Endodermal cell (in vitro differentiated cells): ENCODE data around the gene BCKDHB. TPM values are rescaled to one million over a fixed set of nuclear protein-coding genes. Genes with fewer than 3 reads are reported as not detected.
"Not testable (repeated sequence)": the region's sequence is repeated elsewhere in the genome, so short reads cannot be mapped to it uniquely, and the experiment has no call there.

Experiments
- DNase-seq: peaks from one replicate; pipeline ENCODE4 v3.0.0-alpha.2; 2017
- H3K27ac ChIP-seq: 2 replicates; pipeline ENCODE4 v1.5.1; 2013; ENCODE audit warnings: mild to moderate bottlenecking, low read depth, low read length, moderate library complexity
- H3K27me3 ChIP-seq: 2 replicates; pipeline ENCODE4 v1.6.1; 2013; ENCODE audit warnings: mild to moderate bottlenecking, low read length, moderate library complexity; ENCODE audit not compliant: insufficient read depth, control insufficient read depth, poor library complexity, severe bottlenecking
- H3K36me3 ChIP-seq: 2 replicates; pipeline ENCODE4 v1.7.0; 2013; ENCODE audit warnings: mild to moderate bottlenecking, low read length, moderate library complexity; ENCODE audit not compliant: control insufficient read depth, insufficient read depth
- H3K4me1 ChIP-seq: one replicate; pipeline ENCODE4 v1.7.0; 2013; ENCODE audit warnings: low read length; ENCODE audit not compliant: control insufficient read depth, insufficient read depth
- H3K4me3 ChIP-seq: 2 replicates; pipeline ENCODE4 v1.5.1; 2013; ENCODE audit warnings: mild to moderate bottlenecking, low read length, moderate library complexity
- H3K9ac ChIP-seq: 2 replicates; pipeline ENCODE4 v1.6.1; 2013; ENCODE audit warnings: mild to moderate bottlenecking, low read length, moderate library complexity; ENCODE audit not compliant: poor library complexity, severe bottlenecking; ENCODE audit errors: extremely low read depth
- H3K9me3 ChIP-seq: 2 replicates; pipeline ENCODE4 v1.6.1; 2013; ENCODE audit warnings: mild to moderate bottlenecking, low read length, moderate library complexity; ENCODE audit not compliant: control insufficient read depth
- H3K27ac Mint-ChIP-seq: 2 replicates; pipeline ENCODE4 v1.8.0; 2020; ENCODE audit warnings: mixed read lengths
- H3K27me3 Mint-ChIP-seq: 2 replicates; pipeline ENCODE4 v1.8.0; 2021; ENCODE audit warnings: mild to moderate bottlenecking, mixed read lengths; ENCODE audit not compliant: insufficient read depth
- H3K36me3 Mint-ChIP-seq: 2 replicates; pipeline ENCODE4 v1.8.0; 2020; ENCODE audit warnings: low read depth, mixed read lengths
- H3K4me1 Mint-ChIP-seq: 2 replicates; pipeline ENCODE4 v1.8.0; 2020; ENCODE audit warnings: mixed read lengths
- H3K4me3 Mint-ChIP-seq: 2 replicates; pipeline ENCODE4 v1.8.0; 2020; ENCODE audit warnings: mild to moderate bottlenecking, moderate library complexity, mixed read lengths
- H3K9me3 Mint-ChIP-seq: 2 replicates; pipeline ENCODE4 v1.8.0; 2020; ENCODE audit warnings: mild to moderate bottlenecking, mixed read lengths
- WGBS, 2 experiments: methylation state at CpG; one replicate each; pipeline versions ENCODE4 v1.1.5 to v1.1.7; 2013; ENCODE audit warnings: missing lambda C conversion rate in 2 of 2, mixed read lengths in 1 of 2; ENCODE audit not compliant: insufficient coverage in 1 of 2, insufficient read length in 1 of 2; 5-methylcytosine and 5-hydroxymethylcytosine counted together
- total RNA-seq, 2 donors: library from RNA; stranded (reverse); fragmentation: NEBNext Ultra II Directional in 1 of 2; extraction: Animal tissue kit (Norgen Biotek cat#: 25700) in 1 of 2; gene quantifications; 2 replicates in 1 of 2; 3 replicates in 1 of 2; pipeline ENCODE4 v1.2.1, GENCODE V29; 2021
- TF ChIP-seq, protein P1 (sequence below): fragments of 200-600 bp; sonication (generic); conservative IDR thresholded peaks from 2 replicates; pipeline ENCODE4 v1.5.0; 2021; ENCODE audit warnings: antibody characterized with exemption, mild to moderate bottlenecking

The BCKDHB gene
- total RNA-seq, 2 donors from 2014 or later, result 35.1 to 36.4 TPM

DNA sequence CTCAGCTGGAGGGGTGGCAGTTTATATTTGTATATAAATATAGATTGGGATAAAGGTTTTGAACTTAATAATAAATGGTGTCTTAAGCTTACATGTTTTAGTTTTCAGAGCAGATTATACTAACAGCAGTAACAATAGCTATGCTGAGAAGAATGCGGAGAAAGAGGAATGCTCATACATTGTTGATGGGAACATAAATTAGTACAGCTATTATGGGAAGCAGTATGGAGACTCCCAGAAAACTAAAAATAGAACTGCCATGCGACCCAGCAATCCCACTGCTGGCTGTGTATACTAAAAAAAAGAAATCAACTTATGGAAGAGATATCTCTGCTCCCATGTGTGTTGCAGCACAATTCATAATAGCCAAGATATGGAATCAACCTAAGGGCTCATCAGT lies 127.9 kb downstream of the BCKDHB start:
- H3K9ac ChIP-seq, result no peak overlapping the region
- no peak for DNase-seq
- H3K27ac ChIP-seq, result no peak overlapping the region
- H3K36me3 Mint-ChIP-seq, result peaks cover 14% of the 10 kb centered on the region
- H3K27me3 Mint-ChIP-seq, result no peaks in the 10 kb centered on the region
- H3K9me3 Mint-ChIP-seq, result peaks cover 14% of the 10 kb centered on the region
- peaks cover 8% of the 10 kb centered on the region for H3K4me1 Mint-ChIP-seq
- no peaks in the 10 kb centered on the region for H3K27me3 ChIP-seq
- H3K4me3 ChIP-seq, result no peak overlapping the region
- H3K36me3 ChIP-seq, result peaks cover 3% of the 10 kb centered on the region
- no peak overlapping the region for H3K4me3 Mint-ChIP-seq
- no peaks in the 10 kb centered on the region for H3K9me3 ChIP-seq
- WGBS, 2 experiments, result 90 to 93% methylated on average over 1 to 2 of the region's 2 CpGs
- TF ChIP-seq, protein P1, sequence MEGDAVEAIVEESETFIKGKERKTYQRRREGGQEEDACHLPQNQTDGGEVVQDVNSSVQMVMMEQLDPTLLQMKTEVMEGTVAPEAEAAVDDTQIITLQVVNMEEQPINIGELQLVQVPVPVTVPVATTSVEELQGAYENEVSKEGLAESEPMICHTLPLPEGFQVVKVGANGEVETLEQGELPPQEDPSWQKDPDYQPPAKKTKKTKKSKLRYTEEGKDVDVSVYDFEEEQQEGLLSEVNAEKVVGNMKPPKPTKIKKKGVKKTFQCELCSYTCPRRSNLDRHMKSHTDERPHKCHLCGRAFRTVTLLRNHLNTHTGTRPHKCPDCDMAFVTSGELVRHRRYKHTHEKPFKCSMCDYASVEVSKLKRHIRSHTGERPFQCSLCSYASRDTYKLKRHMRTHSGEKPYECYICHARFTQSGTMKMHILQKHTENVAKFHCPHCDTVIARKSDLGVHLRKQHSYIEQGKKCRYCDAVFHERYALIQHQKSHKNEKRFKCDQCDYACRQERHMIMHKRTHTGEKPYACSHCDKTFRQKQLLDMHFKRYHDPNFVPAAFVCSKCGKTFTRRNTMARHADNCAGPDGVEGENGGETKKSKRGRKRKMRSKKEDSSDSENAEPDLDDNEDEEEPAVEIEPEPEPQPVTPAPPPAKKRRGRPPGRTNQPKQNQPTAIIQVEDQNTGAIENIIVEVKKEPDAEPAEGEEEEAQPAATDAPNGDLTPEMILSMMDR, result no peak
- no peaks in the 10 kb centered on the region for H3K4me1 ChIP-seq
- H3K27ac Mint-ChIP-seq, result no peak overlapping the region

GRCh38 chr6:80234908-80235307 lies 128.4 kb downstream of the BCKDHB start:
- Histone ChIP-seq H3K4me3 (no peak overlapping the region), H3K4me1 (no peaks in the 10 kb centered on the region), H3K27me3 (no peaks in the 10 kb centered on the region), H3K36me3 (peaks cover 3% of the 10 kb centered on the region), H3K27ac (no peak overlapping the region), H3K9ac (no peak overlapping the region), H3K9me3 (no peaks in the 10 kb centered on the region)
- no peak for DNase-seq
- no peak overlapping the region for H3K27ac Mint-ChIP-seq
- no peaks in the 10 kb centered on the region for H3K27me3 Mint-ChIP-seq
- TF ChIP-seq, protein P1, result no peak
- H3K4me3 Mint-ChIP-seq, result no peak overlapping the region
- peaks cover 17% of the 10 kb centered on the region for H3K36me3 Mint-ChIP-seq
- H3K9me3 Mint-ChIP-seq, result peaks cover 17% of the 10 kb centered on the region
- WGBS, 2 experiments, result 96 to 100% methylated on average over 1 of the region's 1 CpG
- peaks cover 8% of the 10 kb centered on the region for H3K4me1 Mint-ChIP-seq

DNA sequence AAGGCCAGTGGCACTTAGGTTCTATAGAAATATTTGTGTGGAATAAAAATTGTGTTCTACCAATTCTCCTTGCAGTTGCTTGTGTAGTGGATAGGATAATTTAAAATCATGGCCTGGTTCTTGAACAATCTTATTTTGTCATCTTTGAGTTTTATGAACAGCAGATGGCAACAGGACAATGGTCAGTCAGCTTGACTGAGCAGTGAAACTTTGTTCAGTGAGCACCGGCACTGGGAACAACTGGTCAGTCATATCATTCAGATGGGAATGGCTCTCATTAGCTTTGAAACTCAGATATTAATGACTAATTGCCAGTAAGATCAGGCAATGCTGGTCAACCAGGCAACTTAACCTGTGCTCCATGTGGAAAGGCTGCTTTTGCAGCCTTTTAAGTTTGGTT lies 129.2 kb downstream of the BCKDHB start:
- TF ChIP-seq, protein P1, result no peak
- Mint-ChIP-seq H3K4me3 (no peak overlapping the region), H3K27me3 (no peaks in the 10 kb centered on the region), H3K4me1 (peaks cover 8% of the 10 kb centered on the region), H3K9me3 (peaks cover 20% of the 10 kb centered on the region), H3K36me3 (peaks cover 18% of the 10 kb centered on the region), H3K27ac (no peak overlapping the region)
- Histone ChIP-seq H3K27me3 (no peaks in the 10 kb centered on the region), H3K9me3 (no peaks in the 10 kb centered on the region), H3K9ac (no peak overlapping the region), H3K36me3 (peaks cover 3% of the 10 kb centered on the region), H3K4me3 (no peak overlapping the region), H3K4me1 (no peaks in the 10 kb centered on the region), H3K27ac (no peak overlapping the region)
- no peak for DNase-seq
- WGBS, 2 experiments, result 97 to 100% methylated on average over 1 of the region's 1 CpG

GRCh38 chr6:80238754-80239153 lies 132.3 kb downstream of the BCKDHB start:
- peaks cover 16% of the 10 kb centered on the region for H3K36me3 Mint-ChIP-seq
- H3K27ac ChIP-seq, H3K36me3 ChIP-seq, H3K27me3 Mint-ChIP-seq, H3K27me3 ChIP-seq, H3K9ac ChIP-seq, DNase-seq, H3K4me1 ChIP-seq, H3K27ac Mint-ChIP-seq, H3K9me3 ChIP-seq, H3K4me3 Mint-ChIP-seq, H3K4me3 ChIP-seq: not testable (repeated sequence)
- H3K9me3 Mint-ChIP-seq, result peaks cover 20% of the 10 kb centered on the region
- WGBS, 2 experiments, result 96% methylated on average over 2 of the region's 2 CpGs; no CpG with 5 or more reads in 1 of the 2 experiments
- peaks cover 15% of the 10 kb centered on the region for H3K4me1 Mint-ChIP-seq
